Keratinocyte (primary cell): ENCODE data around the gene PPP2R5B. TPM values are rescaled to one million over a fixed set of nuclear protein-coding genes. Genes with fewer than 3 reads are reported as not detected.

Experiments
- DNase-seq: peaks from one replicate; pipeline ENCODE4 v3.0.0-alpha.2; 2011; ENCODE audit warnings: low read depth, missing footprints, low spot score
- FAIRE-seq: peaks from 2 replicates; lab custom pipeline; 2011; peaks lifted over from hg19 to GRCh38; lab: Jason Lieb, UNC
- H2AFZ ChIP-seq: 2 replicates; pipeline ENCODE4 v1.6.0; 2012; ENCODE audit warnings: low read length, control low read depth, inconsistent platforms; ENCODE audit not compliant: control insufficient read depth
- H3K27ac ChIP-seq: 2 replicates; pipeline ENCODE4 v1.5.1; 2011; ENCODE audit warnings: low read length; ENCODE audit not compliant: control insufficient read depth, insufficient read depth
- H3K27me3 ChIP-seq: 3 replicates; pipeline ENCODE4 v1.6.0; 2011; ENCODE audit warnings: low read length; ENCODE audit not compliant: control insufficient read depth, insufficient read depth; ENCODE audit errors: extremely low read depth
- H3K36me3 ChIP-seq, 2 experiments: 2 replicates in 1 of 2; 3 replicates in 1 of 2; pipeline ENCODE4 v1.5.1; 2011; ENCODE audit warnings: low read length in 2 of 2, mild to moderate bottlenecking in 1 of 2; ENCODE audit not compliant: control insufficient read depth in 2 of 2, insufficient read depth in 2 of 2; ENCODE audit errors: extremely low read depth in 1 of 2
- H3K4me1 ChIP-seq: 3 replicates; pipeline ENCODE4 v1.5.1; 2011; ENCODE audit warnings: low read length; ENCODE audit not compliant: control insufficient read depth, insufficient read depth; ENCODE audit errors: extremely low read depth
- H3K4me2 ChIP-seq: 3 replicates; pipeline ENCODE4 v1.6.0; 2011; ENCODE audit warnings: low read depth, low read length; ENCODE audit not compliant: control insufficient read depth, insufficient read depth; ENCODE audit errors: extremely low read depth
- H3K4me3 ChIP-seq, 3 experiments: fragments of 200-600 bp in 1 of 3; sonication (generic) in 1 of 3; 2 replicates in 2 of 3; 3 replicates in 1 of 3; pipeline ENCODE4 v1.5.1; 2011 to 2016; ENCODE audit warnings: low read length in 3 of 3, mild to moderate bottlenecking in 3 of 3, control low read depth in 2 of 3, inconsistent platforms in 1 of 3, low read depth in 1 of 3, mixed read lengths in 1 of 3, mixed run types in 1 of 3, moderate library complexity in 1 of 3; ENCODE audit not compliant: control insufficient read depth in 2 of 3, insufficient read depth in 2 of 3; ENCODE audit errors: extremely low read depth in 1 of 3
- H3K79me2 ChIP-seq: 2 replicates; pipeline ENCODE4 v1.6.0; 2012; ENCODE audit warnings: low read length; ENCODE audit not compliant: control insufficient read depth, insufficient read depth
- H3K9ac ChIP-seq: 3 replicates; pipeline ENCODE4 v1.6.0; 2011; ENCODE audit warnings: low read length; ENCODE audit not compliant: control insufficient read depth, insufficient read depth; ENCODE audit errors: extremely low read depth
- H3K9me1 ChIP-seq: 3 replicates; pipeline ENCODE4 v1.6.0; 2011; ENCODE audit warnings: low read length; ENCODE audit not compliant: control insufficient read depth, insufficient read depth; ENCODE audit errors: extremely low read depth
- H3K9me3 ChIP-seq: 2 replicates; pipeline ENCODE4 v1.5.1; 2012; ENCODE audit warnings: low read depth, low read length; ENCODE audit not compliant: control insufficient read depth
- H4K20me1 ChIP-seq: 3 replicates; pipeline ENCODE4 v1.6.0; 2011; ENCODE audit warnings: low read length; ENCODE audit not compliant: control insufficient read depth, insufficient read depth; ENCODE audit errors: extremely low read depth
- CTCF ChIP-seq, 3 experiments: IDR thresholded peaks in 1 of 3; conservative IDR thresholded peaks in 1 of 3; optimal IDR thresholded peaks in 1 of 3; 2 replicates in 2 of 3; 3 replicates in 1 of 3; pipeline versions ENCODE3 to v1.5.1; 2011; ENCODE audit warnings: low read length in 3 of 3, mild to moderate bottlenecking in 3 of 3, moderate library complexity in 2 of 3, control low read depth in 1 of 3, inconsistent platforms in 1 of 3; ENCODE audit not compliant: insufficient read depth in 2 of 3; ENCODE audit errors: extremely low read depth in 1 of 3
- EZH2 ChIP-seq: IDR thresholded peaks from one replicate; pipeline ENCODE4 v1.6.1; 2012; ENCODE audit warnings: inconsistent platforms, mild to moderate bottlenecking, low read length, moderate library complexity
- dilution Hi-C: fragments of 300-500 bp; cut with MboI; formaldehyde crosslinking; loops from one replicate; pipeline ENCODE4 v1.7.0; 2020; ENCODE audit warnings: low sequenced_read_pairs; ENCODE audit not compliant: extremely low pct_ligation_motif_present
- polyA plus RNA-seq, 5 experiments: library from polyadenylated mRNA; depleted of rRNA in 3 of 5; stranded (reverse) in 3 of 5; stranded (forward) in 1 of 5; unstranded in 1 of 5; fragments of >200 nt; gene quantifications; 1 replicate in 1 of 5; 2 replicates in 3 of 5; 3 replicates in 1 of 5; pipeline versions ENCODE4 v1.2.1 to v1.2.3, GENCODE V29; 2011 to 2012; ENCODE audit warnings: missing spikeins in 2 of 5, low read depth in 1 of 5, low replicate concordance in 1 of 5

Gene PPP2R5B
- polyA plus RNA-seq, 1 donor (not counting 4 experiments of a cell fraction or from before 2014, with no cell fraction given), result 16.4 TPM

- H3K9me1 ChIP-seq, result no peaks in the 10 kb centered on the region
- TF ChIP-seq EZH2 (no peak), CTCF (optimal IDR thresholded peaks at IDR 0.05 in 1 of 3, IDR thresholded peaks at IDR 0.05 in 1 of 3, conservative IDR thresholded peaks at IDR 0.05 in 1 of 3; ENCODE audit: extremely low read depth in 1 of 3, insufficient read depth in 2 of 3, low read length in 3 of 3) (no peak)
- no peak overlapping the region for H3K27ac ChIP-seq
- no peak for FAIRE-seq
- H4K20me1 ChIP-seq, result no peaks in the 10 kb centered on the region
- dilution Hi-C loops, result no loop called here
- peaks cover 14% of the 10 kb centered on the region for H3K79me2 ChIP-seq
- H3K9me3 ChIP-seq, result no peaks in the 10 kb centered on the region
- no peak for DNase-seq
- no peak overlapping the region for H3K4me3 ChIP-seq
- H3K4me2 ChIP-seq, result no peak overlapping the region
- peaks cover 0 to 1% of the 10 kb centered on the region in 2 experiments for H3K36me3 ChIP-seq
- H3K27me3 ChIP-seq, result no peaks in the 10 kb centered on the region
- peaks cover 17% of the 10 kb centered on the region for H3K4me1 ChIP-seq
- no peak overlapping the region for H3K9ac ChIP-seq
- H2AFZ ChIP-seq, result no peak overlapping the region
These were observed 4.9 kb upstream of the PPP2R5B start for GRCh38 chr11:64919627-64920026.

GRCh38 chr11:64920124-64920523 is 4.4 kb upstream of the PPP2R5B start:
- DNase-seq (no peak), FAIRE-seq (no peak)
- dilution Hi-C loops, result no loop called here
- no peaks in the 10 kb centered on the region for H3K9me1 ChIP-seq
- no peak overlapping the region for H2AFZ ChIP-seq
- H3K27ac ChIP-seq, result no peak overlapping the region
- H3K27me3 ChIP-seq, result no peaks in the 10 kb centered on the region
- no peaks in the 10 kb centered on the region for H4K20me1 ChIP-seq
- H3K9me3 ChIP-seq, result no peaks in the 10 kb centered on the region
- H3K4me1 ChIP-seq, result peaks cover 17% of the 10 kb centered on the region
- no peak overlapping the region for H3K4me2 ChIP-seq
- H3K79me2 ChIP-seq, result peaks cover 14% of the 10 kb centered on the region
- no peak overlapping the region for H3K4me3 ChIP-seq
- TF ChIP-seq CTCF (optimal IDR thresholded peaks at IDR 0.05 in 1 of 3, IDR thresholded peaks at IDR 0.05 in 1 of 3, conservative IDR thresholded peaks at IDR 0.05 in 1 of 3; ENCODE audit: extremely low read depth in 1 of 3, insufficient read depth in 2 of 3, low read length in 3 of 3), result no peak
- TF ChIP-seq EZH2, result no peak
- no peak overlapping the region for H3K9ac ChIP-seq
- H3K36me3 ChIP-seq, result no peaks in the 10 kb centered on the region
